Parathyroid adenoma (tissue), 2 donors: ENCODE results near the gene LCN9.

Source experiments
- H2AFZ ChIP-seq: fragments of 300-600 bp; sonication (generic); one replicate; pipeline ENCODE4 v1.7.0; 2017; ENCODE audit warnings: antibody characterized with exemption, mild to moderate bottlenecking
- H3K27ac ChIP-seq: fragments of 300-600 bp; sonication (generic); one replicate; pipeline ENCODE4 v1.7.0; 2017
- H3K27me3 ChIP-seq: fragments of 300-600 bp; sonication (generic); one replicate; pipeline ENCODE4 v1.7.0; 2017; ENCODE audit warnings: low read length; ENCODE audit not compliant: control insufficient read depth, insufficient read depth
- H3K36me3 ChIP-seq: fragments of 300-600 bp; sonication (generic); one replicate; pipeline ENCODE4 v1.7.0; 2017; ENCODE audit warnings: low read length; ENCODE audit not compliant: control insufficient read depth, insufficient read depth
- H3K4me1 ChIP-seq: fragments of 300-600 bp; sonication (generic); one replicate; pipeline ENCODE4 v1.7.0; 2017; ENCODE audit warnings: control low read depth
- H3K4me2 ChIP-seq: fragments of 300-600 bp; sonication (generic); one replicate; pipeline ENCODE4 v1.7.0; 2017; ENCODE audit warnings: low read length
- H3K4me3 ChIP-seq: fragments of 300-600 bp; sonication (generic); one replicate; pipeline ENCODE4 v1.7.0; 2017; ENCODE audit warnings: low read depth, low read length
- H3K79me2 ChIP-seq: fragments of 300-600 bp; sonication (generic); one replicate; pipeline ENCODE4 v1.7.0; 2017; ENCODE audit warnings: control low read depth
- H3K9ac ChIP-seq: fragments of 300-600 bp; sonication (generic); one replicate; pipeline ENCODE4 v1.7.0; 2017; ENCODE audit warnings: mild to moderate bottlenecking
- H3K9me3 ChIP-seq: fragments of 300-600 bp; sonication (generic); one replicate; pipeline ENCODE4 v1.7.0; 2017; ENCODE audit warnings: low read length; ENCODE audit not compliant: control insufficient read depth
- CTCF ChIP-seq: fragments of 300-600 bp; sonication (generic); IDR thresholded peaks from one replicate; pipeline ENCODE4 v1.7.0; 2017; ENCODE audit warnings: antibody characterized with exemption, mild to moderate bottlenecking
- donor health status: primary hyperparathyroidism.

LCN9 gene

GRCh38 chr9:135664266-135664665 is 1.2 kb downstream of the LCN9 start:
- no peaks in the 10 kb centered on the region for H3K9me3 ChIP-seq
- H3K4me2 ChIP-seq = no peak overlapping the region
- H3K79me2 ChIP-seq = no peaks in the 10 kb centered on the region
- H3K4me3 ChIP-seq = no peak overlapping the region
- H2AFZ ChIP-seq = no peak overlapping the region
- H3K4me1 ChIP-seq = peaks cover 9% of the 10 kb centered on the region
- H3K27ac ChIP-seq = no peak overlapping the region
- no peaks in the 10 kb centered on the region for H3K27me3 ChIP-seq
- H3K36me3 ChIP-seq = no peaks in the 10 kb centered on the region
- H3K9ac ChIP-seq = no peak overlapping the region
- no peak for TF ChIP-seq CTCF

GRCh38 chr9:135664801-135665794 is 2.0 kb downstream of the LCN9 start:
- no peaks in the 10 kb centered on the region for H3K27me3 ChIP-seq
- no peak overlapping the region for H2AFZ ChIP-seq
- H3K4me1 ChIP-seq = peaks cover 9% of the 10 kb centered on the region
- no peak overlapping the region for H3K27ac ChIP-seq
- H3K4me2 ChIP-seq = no peak overlapping the region
- no peak for TF ChIP-seq CTCF
- H3K36me3 ChIP-seq = no peaks in the 10 kb centered on the region
- H3K9me3 ChIP-seq = no peaks in the 10 kb centered on the region
- H3K9ac ChIP-seq = no peak overlapping the region
- no peaks in the 10 kb centered on the region for H3K79me2 ChIP-seq
- H3K4me3 ChIP-seq = no peak overlapping the region

- no peak overlapping the region for H3K9ac ChIP-seq
- no peaks in the 10 kb centered on the region for H3K79me2 ChIP-seq
- no peaks in the 10 kb centered on the region for H3K9me3 ChIP-seq
- no peaks in the 10 kb centered on the region for H3K27me3 ChIP-seq
- H3K4me3 ChIP-seq = no peak overlapping the region
- H2AFZ ChIP-seq = no peak overlapping the region
- no peak for TF ChIP-seq CTCF
- H3K4me1 ChIP-seq = peaks cover 9% of the 10 kb centered on the region
- H3K4me2 ChIP-seq = no peak overlapping the region
- no peaks in the 10 kb centered on the region for H3K36me3 ChIP-seq
- no peak overlapping the region for H3K27ac ChIP-seq
These were observed 2.7 kb downstream of the LCN9 start for GRCh38 chr9:135665795-135666189.

GRCh38 chr9:135666534-135667462 is 3.7 kb downstream of the LCN9 start:
- Histone ChIP-seq H2AFZ (no peak overlapping the region), H3K4me3 (no peak overlapping the region), H3K9ac (no peak overlapping the region), H3K27me3 (no peaks in the 10 kb centered on the region), H3K79me2 (no peaks in the 10 kb centered on the region), H3K27ac (no peak overlapping the region), H3K9me3 (no peaks in the 10 kb centered on the region), H3K4me2 (no peak overlapping the region), H3K36me3 (no peaks in the 10 kb centered on the region), H3K4me1 (peaks cover 9% of the 10 kb centered on the region)
- no peak for TF ChIP-seq CTCF
